GM19395 (cell line): ENCODE measurements around the gene CRELD1.

ENCODE experiments used
- ATAC-seq: cut with Tn5 transposase; IDR thresholded peaks from one replicate; pipeline ENCODE4 v1.9.1; 2021; ENCODE audit warnings: mild to moderate bottlenecking, moderate library complexity; ENCODE audit not compliant: unreplicated experiment

CRELD1 gene

DNA sequence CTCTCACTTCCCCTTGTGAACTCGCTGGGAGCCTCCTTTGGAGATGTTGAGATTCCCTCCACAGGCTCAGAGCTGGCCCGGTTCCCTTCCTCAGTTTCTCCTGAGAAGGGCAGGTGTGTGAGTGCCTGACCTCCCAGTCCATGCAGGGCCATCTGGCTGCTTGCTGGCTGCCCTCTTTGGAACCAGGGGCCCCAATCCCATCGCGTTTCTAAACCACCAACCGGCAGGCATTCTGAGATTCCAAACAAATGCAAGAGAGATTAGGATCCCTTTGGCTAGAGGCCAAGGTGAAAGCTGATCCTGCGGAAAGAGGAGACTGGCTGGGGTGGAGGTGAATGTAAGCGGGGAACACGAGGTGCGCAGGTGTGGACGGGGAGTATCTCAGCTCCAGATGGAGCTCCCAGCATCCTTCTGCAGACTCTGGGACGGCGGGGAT, 21.5 kb downstream of the CRELD1 start:
- ATAC-seq: no peak

DNA sequence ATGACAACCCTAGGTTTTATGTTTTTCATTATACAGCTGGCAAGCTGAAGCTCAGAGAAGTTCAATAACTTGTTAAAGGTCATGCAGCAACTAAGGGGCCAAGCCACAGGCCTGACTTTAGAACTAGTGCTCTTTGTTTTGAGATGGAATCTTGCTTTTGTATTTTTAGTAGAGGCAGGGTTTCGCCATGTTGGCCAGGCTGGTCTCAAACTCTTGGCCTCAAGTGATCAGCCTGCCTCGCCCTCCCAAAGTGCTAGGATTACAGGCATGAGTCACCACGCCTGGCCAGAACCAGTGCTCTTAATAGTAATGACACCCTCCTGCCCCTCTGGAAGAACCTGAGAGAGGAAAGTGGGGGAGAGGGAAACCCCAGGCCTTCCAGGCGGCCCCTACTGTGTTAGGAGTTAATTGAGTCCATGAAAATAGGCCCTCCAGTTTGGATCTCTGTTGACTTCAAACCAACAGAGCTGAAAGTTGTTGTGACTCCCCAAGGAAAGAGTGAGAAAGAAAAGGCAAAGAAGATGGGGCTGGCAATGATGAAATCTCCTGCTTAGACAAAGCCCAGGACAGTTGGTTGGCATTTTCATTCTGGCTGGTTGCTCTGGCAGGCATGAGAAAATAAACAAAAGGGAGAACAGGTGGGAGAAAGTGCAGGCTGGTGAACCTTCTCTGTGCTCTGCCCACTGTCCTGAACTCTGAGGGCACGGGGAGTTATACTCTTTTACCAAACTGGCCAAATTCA, 22.1 kb downstream of the CRELD1 start:
- no peak for ATAC-seq

DNA sequence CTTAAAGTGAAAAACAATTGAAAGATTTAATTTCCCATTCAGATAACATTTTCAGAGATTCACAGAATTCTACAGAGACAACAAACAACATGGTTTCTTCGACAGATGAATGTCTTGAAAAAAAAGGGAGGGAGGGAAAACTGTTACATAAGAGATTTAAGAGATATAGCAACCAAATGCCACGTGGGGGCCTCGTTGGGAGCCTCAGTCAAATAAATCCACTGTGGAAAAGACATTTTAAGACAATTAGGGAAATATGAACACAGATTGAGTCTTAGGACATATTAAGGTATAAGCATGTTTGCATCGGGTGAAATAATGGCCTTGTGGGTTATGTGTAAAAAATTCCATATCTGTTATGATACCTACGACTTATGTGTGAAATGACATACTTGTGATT, 23.6 kb downstream of the CRELD1 start:
- ATAC-seq: no peak

DNA sequence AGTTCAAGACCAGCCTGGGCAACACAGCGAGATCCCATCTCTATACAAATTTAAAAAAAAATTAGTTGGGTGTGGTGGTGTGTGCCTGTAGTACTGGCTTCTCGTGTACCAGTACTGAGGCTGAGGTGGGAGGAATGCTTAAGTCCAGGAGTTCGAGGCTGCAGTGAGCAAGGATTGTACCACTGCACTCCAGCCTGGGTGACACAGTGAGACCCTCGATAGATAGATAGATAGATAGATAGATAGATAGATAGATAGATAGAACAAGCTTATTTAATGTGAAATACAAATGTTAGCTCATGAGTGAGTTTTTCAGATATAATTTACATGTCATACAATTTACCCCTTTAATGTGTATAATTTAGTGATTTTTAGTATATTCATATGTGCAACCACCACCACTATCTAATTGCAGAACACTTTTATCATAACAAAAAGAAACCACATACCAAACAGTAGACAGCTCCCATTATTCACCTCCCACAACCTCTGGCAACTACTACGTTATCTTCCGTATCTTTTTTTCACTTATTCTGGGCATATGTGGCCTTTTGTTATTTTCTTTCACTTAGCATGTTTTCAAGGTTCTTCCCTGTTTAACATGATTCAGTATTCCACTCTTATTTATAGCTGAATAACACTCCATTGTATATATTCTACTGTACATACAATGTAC, 31.7 kb downstream of the CRELD1 start:
- no peak for ATAC-seq

DNA sequence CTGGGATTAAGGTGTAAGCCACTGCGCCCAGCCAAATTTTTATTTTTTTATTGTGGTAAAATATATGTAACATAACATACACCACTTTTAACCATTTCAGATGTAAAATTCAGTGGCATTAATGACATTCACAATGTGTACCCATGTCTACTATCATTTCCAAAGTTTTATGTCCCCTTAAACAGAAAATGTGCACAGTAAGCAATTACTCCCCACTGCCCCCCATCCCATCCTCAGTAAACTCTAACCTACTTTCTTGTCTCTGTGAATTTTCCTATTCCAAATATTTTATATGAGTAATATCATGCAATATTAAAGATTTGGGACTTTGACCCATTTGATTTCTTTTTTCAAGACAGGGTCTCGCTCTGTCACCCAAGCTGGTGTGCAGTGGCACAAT, 33.2 kb downstream of the CRELD1 start:
- no peak for ATAC-seq

DNA sequence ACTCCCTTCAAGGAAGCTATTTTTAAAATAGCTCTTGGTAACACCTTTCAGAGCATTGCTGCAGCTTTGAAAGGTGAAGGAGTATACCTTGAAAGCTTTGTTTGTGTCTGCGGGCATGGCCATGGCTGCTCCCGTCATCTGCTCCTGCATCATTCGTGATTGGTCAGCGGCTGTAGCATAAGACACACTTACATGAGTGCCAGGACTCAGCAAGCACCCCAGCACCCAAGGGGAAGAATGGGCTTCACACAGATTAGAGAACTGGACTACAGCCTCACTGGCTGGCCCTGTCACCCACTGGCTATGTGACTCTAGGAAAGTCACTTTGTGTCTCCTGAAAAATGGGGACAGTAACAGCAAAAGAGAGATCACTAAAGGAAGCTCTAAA, 36.0 kb downstream of the CRELD1 start:
- no peak for ATAC-seq

DNA sequence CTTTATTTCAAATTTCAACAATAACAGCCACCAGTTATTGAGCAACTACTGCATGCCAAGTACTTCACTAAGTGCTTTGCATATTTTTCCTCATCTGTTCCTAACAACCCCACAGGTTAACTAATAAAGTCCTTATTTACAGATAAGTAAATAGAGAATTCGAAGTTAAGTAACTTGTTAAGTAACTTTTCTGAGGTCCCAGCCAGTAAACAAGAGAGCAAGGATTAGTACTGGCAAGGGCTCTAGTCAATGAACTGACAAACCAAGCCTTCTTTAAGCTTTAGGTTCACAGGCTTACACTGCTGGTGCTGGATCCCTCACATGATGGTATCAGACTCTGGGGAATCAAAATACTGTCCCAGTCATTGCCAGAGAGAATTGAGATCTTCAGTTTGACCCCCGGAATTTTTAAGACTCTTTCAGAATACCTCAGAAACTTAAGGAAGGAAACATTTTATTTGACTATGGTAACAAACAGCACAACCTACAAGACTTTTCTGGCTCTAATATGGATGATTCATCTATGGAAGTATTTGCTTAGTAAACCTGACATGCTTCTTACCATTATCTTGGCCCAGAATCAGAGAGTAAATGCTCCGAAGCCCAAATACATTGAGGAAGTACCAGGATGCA, 36.5 kb downstream of the CRELD1 start:
- no peak for ATAC-seq

DNA sequence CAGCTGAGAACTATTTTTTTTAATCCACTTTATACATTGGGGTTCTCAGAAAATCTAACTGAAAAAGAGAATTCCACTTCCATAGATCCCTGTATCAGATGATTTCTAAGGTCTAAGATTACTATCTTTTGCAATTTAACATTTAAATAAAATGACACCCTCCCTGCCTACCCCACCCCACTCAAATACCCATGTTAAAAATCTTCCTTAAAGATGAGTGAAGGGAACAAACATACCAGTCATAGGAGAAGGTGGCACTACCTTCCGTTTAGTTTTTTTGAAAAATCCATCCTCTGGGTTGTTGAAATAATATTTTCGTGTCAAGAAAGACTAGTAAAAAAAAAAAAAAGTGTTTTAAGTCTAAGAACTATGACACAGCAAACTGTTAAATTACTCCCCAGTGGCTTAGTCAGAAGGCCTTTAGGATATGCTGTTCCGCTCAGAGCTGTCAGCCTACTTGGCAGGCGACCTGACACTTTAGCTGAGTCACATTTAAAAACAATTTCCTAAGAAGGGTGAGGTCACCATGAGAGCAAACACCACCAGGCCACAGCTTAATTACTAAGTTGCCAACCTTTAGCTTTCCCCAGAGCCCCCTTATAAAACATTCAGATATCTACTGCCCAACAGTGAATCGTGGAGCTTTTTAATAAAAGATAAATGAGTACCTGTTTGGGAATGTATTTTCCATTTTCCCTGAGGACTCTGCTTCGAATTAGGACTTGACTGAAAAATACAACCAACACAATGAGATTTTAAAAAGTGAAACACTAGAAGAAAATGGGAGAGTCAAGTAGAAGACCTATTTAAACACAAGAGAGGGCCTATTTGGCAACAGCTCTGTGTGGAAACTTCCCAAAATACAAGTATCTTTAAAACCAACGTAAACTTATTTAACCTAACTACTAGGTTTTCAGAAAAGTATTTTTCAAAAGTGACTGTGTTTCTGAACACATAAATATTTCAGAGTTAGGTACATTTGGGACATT, 43.4 kb downstream of the CRELD1 start:
- no peak for ATAC-seq

DNA sequence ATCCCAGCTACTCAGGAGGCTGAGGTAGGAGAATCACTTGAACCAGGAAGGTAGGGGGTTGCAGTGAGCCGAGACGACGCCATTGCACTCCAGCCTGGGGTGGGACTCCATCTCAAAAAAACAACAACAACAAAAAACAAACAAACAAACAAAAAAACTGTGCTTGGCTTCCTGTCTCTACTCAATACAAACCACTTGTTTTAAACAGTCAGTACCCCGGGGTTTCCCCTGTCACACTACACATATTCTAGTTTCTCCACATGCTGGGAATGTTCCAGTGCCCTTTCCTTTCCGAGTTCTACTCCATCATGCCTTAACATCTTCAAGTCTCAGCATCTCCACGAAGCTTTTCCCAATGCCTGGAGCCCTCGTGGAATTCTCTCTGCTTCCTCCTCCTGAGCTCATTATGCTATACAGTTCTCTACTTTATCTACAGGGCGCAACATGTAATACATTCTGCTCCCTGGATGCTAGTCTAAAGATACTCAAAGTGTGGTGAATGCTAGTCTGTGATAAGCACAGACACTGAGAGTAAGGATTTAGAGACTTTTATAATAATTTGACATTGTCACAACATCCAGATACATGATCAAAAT, 45.2 kb downstream of the CRELD1 start:
- no peak for ATAC-seq

DNA sequence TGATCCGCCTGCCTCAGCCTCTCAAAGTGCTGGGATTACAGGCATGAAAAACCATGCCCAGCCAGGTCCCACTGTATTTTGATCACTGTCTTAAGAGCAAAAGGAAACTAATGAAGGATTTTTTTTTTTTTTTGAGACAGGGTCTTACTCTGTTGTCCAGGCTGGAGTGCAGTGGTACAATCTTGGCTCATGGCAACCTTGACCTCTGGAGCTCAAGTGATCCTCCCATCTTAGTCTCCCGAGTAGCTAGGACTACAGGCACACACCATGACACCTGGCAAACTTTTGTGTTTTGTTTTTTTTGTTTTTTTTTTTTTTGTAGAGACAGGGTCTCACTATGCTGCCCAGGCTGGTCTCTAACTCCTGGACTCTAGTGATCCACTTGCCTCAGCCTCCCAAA, 46.6 kb downstream of the CRELD1 start:
- ATAC-seq: no peak

DNA sequence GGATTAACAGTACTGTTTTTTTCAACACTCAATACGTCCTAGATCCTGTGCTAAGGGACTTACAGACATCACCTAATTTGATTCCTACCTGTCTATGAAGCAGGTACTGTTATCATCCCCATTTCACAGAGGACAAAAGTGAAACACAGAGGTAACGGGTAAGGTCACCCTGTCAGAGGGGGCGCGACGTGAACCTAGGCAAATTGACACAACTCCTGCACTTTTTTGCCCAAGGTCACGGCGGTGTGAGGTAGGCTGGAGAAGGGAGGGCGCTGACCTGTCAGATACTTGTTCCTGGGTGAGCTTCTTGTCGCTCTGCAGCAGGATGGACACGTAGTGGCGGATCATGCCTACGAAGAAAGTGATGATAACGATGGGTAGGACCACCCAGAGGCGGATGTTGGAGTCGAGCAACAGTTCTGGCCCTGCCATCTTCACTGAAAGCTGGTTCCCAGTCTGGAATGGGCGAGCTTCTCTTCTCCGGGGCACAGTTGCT, 52.6 kb downstream of the CRELD1 start:
- ATAC-seq: peak; percentile 36

DNA sequence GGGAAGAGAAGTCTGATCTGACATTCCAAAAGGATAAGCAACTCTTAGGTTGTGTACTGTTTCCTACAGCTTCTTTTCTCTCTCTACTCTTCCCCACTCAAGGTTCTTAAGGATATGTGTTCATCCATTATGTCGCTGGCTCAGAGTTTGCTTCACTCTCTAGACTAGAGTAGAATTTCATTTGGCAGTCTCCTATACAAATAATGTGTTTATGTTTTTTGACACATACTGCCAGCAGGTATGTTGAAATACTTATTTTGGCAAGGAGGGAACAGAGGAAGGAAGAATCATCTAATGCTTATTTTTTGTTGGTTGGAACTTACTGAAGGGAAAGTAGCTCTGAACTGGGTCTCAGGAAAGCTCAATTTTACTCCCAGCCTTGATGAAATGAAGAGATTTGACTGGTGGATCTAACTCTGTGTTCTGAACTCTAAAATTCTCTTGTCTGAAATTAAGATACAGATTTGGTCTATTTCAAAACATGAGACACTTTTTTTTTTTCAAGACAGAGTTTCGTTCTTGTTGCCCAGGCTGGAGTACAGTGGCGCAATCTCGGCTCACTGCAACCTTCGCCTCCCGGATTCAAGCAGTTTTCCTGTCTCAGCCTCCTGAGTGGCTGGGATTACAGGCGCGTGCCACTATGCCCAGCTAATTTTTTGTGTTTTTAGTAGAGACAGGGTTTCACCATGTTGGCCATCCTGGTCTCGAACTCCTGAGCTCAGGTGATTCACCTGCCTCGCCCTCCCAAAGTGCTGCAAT, 60.6 kb downstream of the CRELD1 start:
- no peak for ATAC-seq
